NCI-H2227 treated with DMSO at 0.1 percent for 48 hours (cell line): ENCODE measurements around the gene THADA.
"Not testable (repeated sequence)": the region's sequence is repeated elsewhere in the genome, so short reads cannot be mapped to it uniquely, and the experiment has no call there.

Experiments used
- DNase-seq: peaks from one replicate; lab custom pipeline; 2025; lab: John Stamatoyannopoulos, UW

Gene THADA

GRCh38 chr2:43465234-43465633 is 130.6 kb downstream of the THADA start:
- DNase-seq, result no peak

- no peak for DNase-seq
Measured at GRCh38 chr2:43464590-43464989, 131.2 kb downstream of the THADA start.

- DNase-seq, result peak; percentile 37
Measured at GRCh38 chr2:43462866-43463641, 132.8 kb downstream of the THADA start.

DNA sequence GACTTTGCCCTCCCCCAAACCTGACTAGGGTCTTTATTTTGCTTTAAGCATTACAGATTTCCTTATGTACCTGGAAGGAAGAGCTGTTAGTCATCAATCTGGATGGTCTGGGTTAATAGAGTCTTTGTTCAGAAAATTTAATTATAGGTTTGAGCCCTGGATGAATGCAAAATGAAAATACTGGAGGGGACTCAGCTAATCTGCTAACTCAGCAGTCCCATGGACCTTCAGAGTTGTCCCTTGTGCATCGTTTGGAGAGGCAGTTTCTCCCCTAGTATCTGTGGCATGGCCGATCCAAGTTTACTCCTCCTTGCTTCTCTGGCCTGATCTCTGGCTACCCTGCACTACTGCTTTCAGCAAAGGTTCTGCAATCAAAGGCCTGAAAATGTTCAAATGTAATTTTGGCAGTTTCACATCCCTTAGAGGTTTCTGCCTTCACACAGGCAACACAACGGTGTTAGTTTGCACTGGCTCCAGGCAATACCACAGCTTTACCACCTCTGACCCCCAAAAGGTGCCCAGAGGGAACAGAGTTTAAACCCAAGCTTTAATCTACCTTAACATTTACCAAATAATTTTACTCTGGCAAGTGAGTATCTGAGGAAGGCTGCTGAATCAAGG is 134.3 kb downstream of the THADA start:
- no peak for DNase-seq

DNA sequence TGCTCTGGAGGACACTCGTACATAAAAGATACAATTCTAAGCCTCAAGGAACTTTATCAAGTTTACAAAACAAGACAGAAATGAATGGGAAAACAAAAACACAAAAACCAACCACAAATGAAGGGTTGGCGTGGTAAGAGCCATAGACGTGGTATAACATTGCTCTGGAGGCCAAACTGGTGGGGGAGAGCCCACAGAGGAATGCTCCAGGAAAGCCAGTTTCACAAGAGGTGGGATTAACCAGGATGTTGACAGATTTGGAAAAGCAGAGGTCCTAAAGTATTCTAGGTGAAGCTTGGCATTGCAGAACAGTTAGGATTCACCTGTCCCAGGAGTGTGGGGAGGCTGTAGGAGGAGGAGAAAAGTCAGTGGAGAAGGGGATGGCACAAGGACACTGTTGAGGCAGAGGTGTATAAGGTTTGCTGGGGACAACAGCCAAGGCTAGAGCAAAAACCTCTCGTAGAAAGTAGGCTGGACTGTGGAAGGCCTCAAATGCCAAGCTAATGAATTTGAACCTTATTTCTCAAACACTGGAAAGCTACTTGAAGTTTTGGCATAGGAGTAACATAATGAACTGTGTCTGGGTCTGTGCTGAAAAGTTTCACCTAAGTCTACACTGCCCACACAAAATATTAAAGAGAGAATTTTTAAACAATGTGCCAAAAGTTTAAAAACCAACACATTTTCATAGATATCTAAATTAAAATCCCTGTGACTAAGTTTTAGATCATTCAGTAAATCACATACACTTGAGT is 135.1 kb downstream of the THADA start:
- no peak for DNase-seq

- DNase-seq, result no peak
Measured at GRCh38 chr2:43460174-43460546, 135.7 kb downstream of the THADA start.

DNA sequence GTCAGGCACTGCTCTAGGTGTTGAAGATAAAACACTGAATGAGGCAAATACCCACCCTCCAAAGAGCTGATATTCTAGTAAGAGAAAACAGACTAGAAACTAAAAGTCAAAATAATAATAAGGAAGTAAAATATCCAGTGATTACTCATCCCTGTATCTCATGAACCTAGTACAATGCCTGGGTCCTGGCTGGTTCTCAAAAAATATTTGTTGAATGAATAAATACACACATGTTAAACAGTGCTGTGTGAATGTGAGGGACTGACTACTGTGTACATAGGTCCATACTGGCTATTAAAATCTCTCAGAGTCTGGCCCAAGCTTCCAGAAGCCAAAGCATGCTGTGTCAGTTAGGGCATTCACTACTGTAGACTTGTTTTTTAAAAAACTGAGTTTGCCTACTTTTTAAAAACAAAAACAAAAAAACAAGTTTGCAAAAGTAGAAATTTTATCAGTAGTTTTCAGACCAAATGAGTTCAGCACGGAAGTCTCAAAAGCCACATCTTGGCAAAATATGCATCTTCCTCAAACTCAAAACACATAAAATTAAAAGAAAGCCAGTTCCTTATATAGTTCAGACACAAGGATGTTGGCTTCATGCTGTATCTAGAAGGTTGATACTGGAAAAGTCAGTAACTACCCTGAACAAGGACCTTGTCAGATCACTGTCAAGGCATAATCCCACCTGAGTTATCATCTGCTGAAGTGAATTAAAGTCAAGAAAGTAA is 136.2 kb downstream of the THADA start:
- no peak for DNase-seq

GRCh38 chr2:43458014-43458628 is 137.7 kb downstream of the THADA start:
- no peak for DNase-seq

GRCh38 chr2:43455731-43456642 is 139.9 kb downstream of the THADA start:
- DNase-seq, result no peak

DNA sequence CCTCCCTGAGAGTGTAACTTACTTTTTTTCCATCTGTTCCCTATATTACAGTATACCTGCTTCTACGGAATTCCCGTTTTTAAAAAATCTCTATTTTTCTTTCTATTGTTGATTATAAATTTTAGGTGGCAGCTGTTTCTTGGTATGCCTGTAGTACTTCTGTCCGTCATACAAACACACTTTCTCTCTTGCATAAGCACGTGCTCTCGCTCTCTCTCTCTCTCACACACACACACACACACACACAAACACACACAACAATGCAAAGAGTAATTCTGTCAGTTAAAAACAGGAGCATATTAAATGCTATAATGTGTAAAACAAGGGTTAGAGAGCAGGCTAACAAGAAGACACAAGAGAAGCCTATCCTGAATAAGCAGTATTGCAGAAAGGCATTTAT is 140.5 kb downstream of the THADA start:
- no peak for DNase-seq

DNA sequence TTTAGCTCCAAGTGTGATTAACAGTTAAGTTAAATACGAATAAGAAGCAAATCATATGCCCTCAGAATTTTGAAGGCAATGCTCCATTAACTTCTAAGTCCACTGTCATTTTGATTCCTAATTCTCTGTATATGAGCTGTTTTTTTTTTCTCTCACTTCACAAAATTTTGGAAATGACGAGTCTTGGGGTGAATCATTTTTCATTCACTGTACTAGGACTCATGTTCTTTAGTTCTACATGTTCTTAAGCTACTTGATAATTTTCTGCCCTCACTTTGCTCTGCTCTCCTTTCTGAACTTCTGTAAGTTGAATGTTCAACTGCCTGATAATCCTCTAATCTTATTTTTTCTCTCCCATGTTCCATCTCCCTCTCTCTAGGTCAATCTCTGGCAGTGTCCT is 141.0 kb downstream of the THADA start:
- DNase-seq, result no peak

GRCh38 chr2:43453179-43454170 is 142.4 kb downstream of the THADA start:
- no peak for DNase-seq

DNA sequence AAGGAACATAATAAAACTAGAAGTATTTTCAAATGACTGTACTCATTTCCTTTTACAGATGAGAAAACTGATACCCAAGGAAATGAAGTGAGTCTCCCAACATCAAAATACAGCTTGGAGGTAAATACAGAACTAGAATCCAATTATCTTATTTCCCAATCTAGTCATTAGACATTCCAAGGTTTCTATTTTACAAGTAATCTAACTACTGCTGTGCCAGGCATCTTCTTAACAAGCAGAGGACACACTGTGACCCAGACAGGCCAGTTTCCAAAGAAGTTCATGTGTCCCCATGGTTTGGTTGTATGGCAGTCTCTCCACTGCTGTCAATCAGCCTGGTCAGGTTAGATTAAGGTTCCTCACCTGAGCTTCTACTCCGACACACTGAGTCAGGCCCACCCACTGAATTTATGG is 143.5 kb downstream of the THADA start:
- DNase-seq, result no peak

DNA sequence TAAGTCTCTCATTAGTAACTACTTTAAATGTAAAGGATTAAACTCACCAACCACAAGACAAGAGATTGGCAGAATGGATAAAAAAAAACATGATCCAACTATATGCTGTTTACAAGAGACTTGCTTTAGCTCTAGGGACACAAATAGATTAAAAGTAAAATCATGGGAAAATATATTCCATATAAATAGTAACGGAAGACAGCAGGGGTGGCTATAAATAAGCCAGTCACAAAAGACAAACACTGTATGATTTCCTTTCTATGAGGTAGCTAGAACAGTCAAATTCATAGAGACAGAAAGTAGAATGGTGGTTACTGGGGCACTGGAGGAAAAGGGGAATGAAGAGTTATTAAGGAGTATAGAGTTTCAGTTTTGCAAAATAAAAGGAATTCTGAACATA is 145.2 kb downstream of the THADA start:
- DNase-seq, result no peak

GRCh38 chr2:43448822-43449110 is 147.1 kb downstream of the THADA start:
- no peak for DNase-seq

- DNase-seq, result no peak
Measured at GRCh38 chr2:43448011-43448821, 147.6 kb downstream of the THADA start.

DNA sequence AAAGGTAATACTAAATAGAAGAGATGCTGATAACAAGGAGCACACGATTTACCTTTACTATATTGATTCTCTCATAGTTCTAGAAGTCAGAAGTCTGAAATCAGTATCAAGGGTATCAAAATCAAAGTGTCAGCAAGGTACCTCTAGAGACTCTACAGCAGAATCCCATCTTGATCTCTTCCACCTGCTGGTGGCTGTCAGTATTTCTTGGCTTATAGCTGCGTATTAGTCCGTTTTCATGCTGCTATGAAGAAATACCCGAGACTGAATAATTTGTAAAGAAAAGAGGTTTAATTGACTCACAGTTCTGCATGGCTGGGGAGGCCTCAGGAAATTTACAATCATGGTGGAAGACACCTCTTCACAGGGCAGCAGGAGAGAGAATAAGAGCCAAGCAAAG is 149.1 kb downstream of the THADA start:
- DNase-seq, result not testable (repeated sequence)

GRCh38 chr2:43445781-43446180 is 150.1 kb downstream of the THADA start:
- DNase-seq, result no peak
